LNCaP clone FGC (cell line): ENCODE measurements around the gene RFNG.

ENCODE experiments used
- DNase-seq: peaks from one replicate; pipeline ENCODE4 v3.0.0-alpha.2; 2011; ENCODE audit warnings: low read depth
- H3K4me3 ChIP-seq: 2 replicates; pipeline ENCODE4 v1.5.1; 2011; ENCODE audit warnings: mild to moderate bottlenecking, low read depth, low read length, control low read depth
- TF ChIP-seq, protein P1 (sequence below): IDR thresholded peaks from 2 replicates; pipeline ENCODE4 v1.5.1; 2012; ENCODE audit warnings: mild to moderate bottlenecking; ENCODE audit not compliant: control insufficient read depth, insufficient read depth; ENCODE audit errors: extremely low read depth

Gene RFNG

GRCh38 chr17:82016875-82017459 is 34.6 kb downstream of the RFNG start:
- no peak overlapping the region for H3K4me3 ChIP-seq
- TF ChIP-seq, protein P1, sequence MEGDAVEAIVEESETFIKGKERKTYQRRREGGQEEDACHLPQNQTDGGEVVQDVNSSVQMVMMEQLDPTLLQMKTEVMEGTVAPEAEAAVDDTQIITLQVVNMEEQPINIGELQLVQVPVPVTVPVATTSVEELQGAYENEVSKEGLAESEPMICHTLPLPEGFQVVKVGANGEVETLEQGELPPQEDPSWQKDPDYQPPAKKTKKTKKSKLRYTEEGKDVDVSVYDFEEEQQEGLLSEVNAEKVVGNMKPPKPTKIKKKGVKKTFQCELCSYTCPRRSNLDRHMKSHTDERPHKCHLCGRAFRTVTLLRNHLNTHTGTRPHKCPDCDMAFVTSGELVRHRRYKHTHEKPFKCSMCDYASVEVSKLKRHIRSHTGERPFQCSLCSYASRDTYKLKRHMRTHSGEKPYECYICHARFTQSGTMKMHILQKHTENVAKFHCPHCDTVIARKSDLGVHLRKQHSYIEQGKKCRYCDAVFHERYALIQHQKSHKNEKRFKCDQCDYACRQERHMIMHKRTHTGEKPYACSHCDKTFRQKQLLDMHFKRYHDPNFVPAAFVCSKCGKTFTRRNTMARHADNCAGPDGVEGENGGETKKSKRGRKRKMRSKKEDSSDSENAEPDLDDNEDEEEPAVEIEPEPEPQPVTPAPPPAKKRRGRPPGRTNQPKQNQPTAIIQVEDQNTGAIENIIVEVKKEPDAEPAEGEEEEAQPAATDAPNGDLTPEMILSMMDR, result no peak
- DNase-seq, result no peak

- DNase-seq, result no peak
- H3K4me3 ChIP-seq, result no peak overlapping the region
- TF ChIP-seq, protein P1, result no peak
Observed at GRCh38 chr17:82016061-82016874, 35.3 kb downstream of the RFNG start.

- no peak for DNase-seq
Observed at GRCh38 chr17:82015311-82015971, 36.2 kb downstream of the RFNG start.

GRCh38 chr17:82014971-82015310 is 36.7 kb downstream of the RFNG start:
- H3K4me3 ChIP-seq, result no peak overlapping the region
- no peak for DNase-seq
- TF ChIP-seq, protein P1, result no peak

More at GRCh38 chr17:82015311-82015971, 36.2 kb downstream of the RFNG start:
- TF ChIP-seq, protein P1, result no peak
- no peak overlapping the region for H3K4me3 ChIP-seq

DNA sequence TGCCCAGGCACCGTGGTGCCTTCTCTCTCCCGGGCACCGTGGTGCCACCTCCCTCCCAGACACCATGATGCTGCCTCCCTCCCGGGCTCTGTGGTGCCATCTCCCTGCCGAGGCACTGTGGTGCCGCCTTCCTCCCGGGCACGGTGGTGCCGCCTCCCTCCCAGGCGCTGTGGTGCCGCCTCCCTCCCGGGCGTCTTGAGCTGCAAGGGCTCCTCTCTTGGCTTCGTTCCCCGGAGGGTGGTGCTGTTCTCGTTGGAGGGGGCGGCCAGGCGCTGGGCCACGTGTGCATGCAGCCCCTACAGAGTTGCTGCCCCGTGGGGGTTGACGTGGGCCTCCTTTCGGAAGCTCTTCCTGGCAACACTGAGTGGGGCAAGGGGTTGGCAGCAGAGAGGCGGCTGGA is 37.2 kb downstream of the RFNG start:
- TF ChIP-seq, protein P1, result no peak
- DNase-seq, result no peak

GRCh38 chr17:82013772-82014321 is 37.8 kb downstream of the RFNG start:
- DNase-seq, result no peak
- no peak overlapping the region for H3K4me3 ChIP-seq
- TF ChIP-seq, protein P1, result no peak

More for the DNA sequence above, 37.2 kb downstream of the RFNG start:
- H3K4me3 ChIP-seq, result no peak overlapping the region
